K562 (cell line): Measurements from ENCODE around the gene CACNG7. TPM values are rescaled to one million over a fixed set of nuclear protein-coding genes. Genes with fewer than 3 reads are reported as not detected.
A peak's percentile ranks its signal among the peaks of the same experiment; 100 is the strongest.

ENCODE experiments used
- BMI1 ChIP-seq: fragments of 150-350 bp; IDR thresholded peaks from 2 replicates; pipeline ENCODE4 v1.6.1; 2014; ENCODE audit warnings: low read length
- CREB1 ChIP-seq, 2 experiments: sonication (generic) in 1 of 2; formaldehyde crosslinking in 1 of 2; IDR thresholded peaks; 2 replicates each; pipeline versions ENCODE4 v1.6.1 to v1.8.0; 2012 to 2022; ENCODE audit warnings: inconsistent platforms in 1 of 2, mild to moderate bottlenecking in 1 of 2, missing genetic modification reagents in 1 of 2, moderate library complexity in 1 of 2
- GTF2B ChIP-seq: IDR thresholded peaks from 2 replicates; pipeline ENCODE4 v1.6.1; 2011; ENCODE audit not compliant: insufficient read length; ENCODE audit errors: extremely low read depth
- HMBOX1 ChIP-seq: sonication (generic); IDR thresholded peaks from 2 replicates; pipeline ENCODE4 v1.6.1; 2016
- KDM1A ChIP-seq, 2 experiments: fragments of 450-650 bp; IDR thresholded peaks; 2 replicates each; pipeline ENCODE4 v1.6.1; 2016; ENCODE audit warnings: mild to moderate bottlenecking in 2 of 2
- NR2F6 ChIP-seq: fragments of 450-650 bp; formaldehyde crosslinking; IDR thresholded peaks from 2 replicates; pipeline ENCODE4 v1.4.0; 2020; ENCODE audit warnings: mild to moderate bottlenecking
- PBX2 ChIP-seq, 2 experiments: IDR thresholded peaks in 1 of 2; conservative IDR thresholded peaks in 1 of 2; 2 replicates each; pipeline ENCODE4 v1.6.1; 2016; ENCODE audit warnings: low read depth in 2 of 2, mild to moderate bottlenecking in 1 of 2, missing compliant biosample characterization in 1 of 2, missing genetic modification characterization in 1 of 2, moderate library complexity in 1 of 2
- RBFOX2 ChIP-seq: fragments of 200-400 bp; formaldehyde crosslinking; IDR thresholded peaks from 2 replicates; pipeline ENCODE4 v1.6.1; 2017; ENCODE audit warnings: low read depth, mild to moderate bottlenecking, low read length, moderate library complexity
- SMAD3 ChIP-seq: fragments of 450-650 bp; formaldehyde crosslinking; conservative IDR thresholded peaks from 2 replicates; pipeline ENCODE4 v1.4.0; 2020; ENCODE audit warnings: mild to moderate bottlenecking
- SRSF9 ChIP-seq: fragments of 200-400 bp; formaldehyde crosslinking; IDR thresholded peaks from 2 replicates; pipeline ENCODE4 v1.6.1; 2017; ENCODE audit warnings: low read depth, low read length, borderline replicate concordance
- YY1 ChIP-seq, 3 experiments: IDR thresholded peaks; 2 replicates each; pipeline ENCODE4 v1.6.1; 2011; ENCODE audit warnings: low read length in 2 of 3, mild to moderate bottlenecking in 2 of 3, moderate library complexity in 2 of 3, borderline replicate concordance in 1 of 3, control low read depth in 1 of 3, low read depth in 1 of 3; ENCODE audit not compliant: insufficient read depth in 3 of 3, insufficient replicate concordance in 2 of 3, control insufficient read depth in 1 of 3, insufficient read length in 1 of 3; ENCODE audit errors: extremely low read depth in 1 of 3
- ZNF121 ChIP-seq: sonication (generic); formaldehyde crosslinking; conservative IDR thresholded peaks from 2 replicates; pipeline ENCODE4 v1.8.0; 2022; ENCODE audit warnings: missing genetic modification reagents
- ZNF143 ChIP-seq: sonication (generic); formaldehyde crosslinking; IDR thresholded peaks from 2 replicates; pipeline ENCODE4 v1.9.0; 2022; ENCODE audit warnings: mild to moderate bottlenecking, missing genetic modification reagents
- ZNF551 ChIP-seq: fragments of 250-450 bp; sonication (Bioruptor Pico); IDR thresholded peaks from 2 replicates; pipeline ENCODE4 v1.5.0; 2021; ENCODE audit warnings: mild to moderate bottlenecking, moderate library complexity
- polyA plus RNA-seq, 8 experiments: library from polyadenylated mRNA; depleted of rRNA in 4 of 8; stranded (reverse) in 5 of 8; unstranded in 3 of 8; fragments of >200 nt; fragmentation: Nextera tagmentation in 2 of 8; fragmentation: Illumina TruSeq in 1 of 8; extraction: Ambion mirVana in 2 of 8; extraction: Trizol in 1 of 8; gene quantifications; 2 replicates each; pipeline versions ENCODE4 v1.2.1 to v1.2.3, GENCODE V29; 2011 to 2014; ENCODE audit warnings: inconsistent platforms in 1 of 8, missing spikeins in 1 of 8
- total RNA-seq, 7 experiments: library from RNA; depleted of rRNA in 6 of 7; stranded (reverse); fragments of >200 nt in 6 of 7; fragmentation: Illumina TruSeq in 2 of 7; extraction: Trizol in 2 of 7; gene quantifications; 2 replicates each; pipeline versions ENCODE4 v1.2.1 to v1.2.3, GENCODE V29; 2011 to 2021; ENCODE audit warnings: low replicate concordance in 1 of 7
- TF ChIP-seq, protein P1 (sequence below): fragments of 250-450 bp; sonication (Bioruptor Pico); IDR thresholded peaks from 2 replicates; pipeline ENCODE4 v1.8.0; 2022; ENCODE audit warnings: moderate library complexity, mild to moderate bottlenecking, inconsistent platforms
- TF ChIP-seq, protein P2 (sequence below): fragments of 250-450 bp; sonication (Bioruptor Pico); IDR thresholded peaks from 2 replicates; pipeline ENCODE4 v1.5.0; 2021

CACNG7 gene
- total and polyA plus RNA-seq, 9 of the 15 experiments (the other 6 are each of a cell fraction or from before 2014, with no cell fraction given) = not detected

DNA sequence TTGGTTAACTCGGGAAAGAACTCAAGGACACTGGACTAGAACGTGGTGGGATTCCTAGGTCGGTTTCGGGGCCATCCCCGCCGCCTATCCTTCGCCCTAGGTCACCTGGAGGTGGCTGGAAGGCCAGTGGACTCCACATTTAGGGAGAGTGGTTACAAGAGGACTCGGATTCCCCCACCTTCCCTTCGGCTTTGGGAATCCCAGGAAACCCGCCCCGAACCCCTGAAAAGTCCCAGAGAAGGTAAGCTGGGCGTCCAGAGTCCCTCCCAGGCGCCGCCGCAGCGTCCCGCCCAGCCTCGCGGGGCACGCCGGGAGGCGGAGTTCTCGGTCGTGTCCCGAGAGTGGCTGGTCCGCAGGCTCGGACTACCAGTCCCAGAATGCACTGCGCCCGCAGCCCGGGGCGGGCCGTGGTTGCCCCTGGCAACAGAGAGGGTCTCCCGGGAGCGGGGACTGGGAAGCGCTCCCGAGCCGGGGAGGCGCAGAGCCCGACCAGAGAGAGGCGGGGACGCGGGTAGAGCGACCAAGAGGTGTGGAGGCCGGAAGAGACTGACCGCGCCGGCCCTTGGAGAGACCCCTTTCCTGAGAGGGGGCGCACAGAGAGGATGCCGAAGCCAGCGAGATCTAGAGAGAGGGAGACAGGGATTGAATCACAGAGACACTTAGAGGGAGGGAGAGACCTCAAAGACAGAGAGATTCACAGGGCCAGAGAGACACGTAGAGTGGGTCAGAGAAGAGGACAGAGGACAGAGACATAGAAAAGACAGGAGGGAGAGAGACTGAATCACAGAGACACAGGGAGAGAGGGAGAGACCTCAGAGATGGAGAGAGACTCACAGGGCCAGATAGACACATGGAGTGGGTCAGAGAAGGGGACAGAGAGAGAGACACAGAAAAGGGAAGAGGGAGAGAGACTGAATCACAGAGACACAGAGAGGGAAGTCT is 29.7 kb upstream of the CACNG7 start (continued):
- TF ChIP-seq, protein P1, sequence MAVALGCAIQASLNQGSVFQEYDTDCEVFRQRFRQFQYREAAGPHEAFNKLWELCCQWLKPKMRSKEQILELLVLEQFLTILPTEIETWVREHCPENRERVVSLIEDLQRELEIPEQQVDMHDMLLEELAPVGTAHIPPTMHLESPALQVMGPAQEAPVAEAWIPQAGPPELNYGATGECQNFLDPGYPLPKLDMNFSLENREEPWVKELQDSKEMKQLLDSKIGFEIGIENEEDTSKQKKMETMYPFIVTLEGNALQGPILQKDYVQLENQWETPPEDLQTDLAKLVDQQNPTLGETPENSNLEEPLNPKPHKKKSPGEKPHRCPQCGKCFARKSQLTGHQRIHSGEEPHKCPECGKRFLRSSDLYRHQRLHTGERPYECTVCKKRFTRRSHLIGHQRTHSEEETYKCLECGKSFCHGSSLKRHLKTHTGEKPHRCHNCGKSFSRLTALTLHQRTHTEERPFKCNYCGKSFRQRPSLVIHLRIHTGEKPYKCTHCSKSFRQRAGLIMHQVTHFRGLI (CRISPR knock-in tag) = no peak
- no peak for TF ChIP-seq ZNF121
- TF ChIP-seq SMAD3 = no peak
- no peak for TF ChIP-seq PBX2 (CRISPR knock-in tag; IDR thresholded peaks at IDR 0.05; ENCODE audit: low read depth)
- TF ChIP-seq PBX2 (tag; conservative IDR thresholded peaks at IDR 0.05; ENCODE audit: low read depth) = no peak
- peak; percentile 79 for TF ChIP-seq BMI1
- TF ChIP-seq NR2F6 (CRISPR knock-in tag) = no peak
- peak; percentile 51 for TF ChIP-seq RBFOX2
- TF ChIP-seq, protein P2, sequence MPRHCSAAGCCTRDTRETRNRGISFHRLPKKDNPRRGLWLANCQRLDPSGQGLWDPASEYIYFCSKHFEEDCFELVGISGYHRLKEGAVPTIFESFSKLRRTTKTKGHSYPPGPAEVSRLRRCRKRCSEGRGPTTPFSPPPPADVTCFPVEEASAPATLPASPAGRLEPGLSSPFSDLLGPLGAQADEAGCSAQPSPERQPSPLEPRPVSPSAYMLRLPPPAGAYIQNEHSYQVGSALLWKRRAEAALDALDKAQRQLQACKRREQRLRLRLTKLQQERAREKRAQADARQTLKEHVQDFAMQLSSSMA (CRISPR knock-in tag) = no peak
- peak; percentile 96 for TF ChIP-seq ZNF143
- TF ChIP-seq GTF2B = no peak
- no peak for TF ChIP-seq KDM1A (IDR thresholded peaks at IDR 0.05)
- TF ChIP-seq ZNF551 (CRISPR knock-in tag) = no peak
- TF ChIP-seq HMBOX1 = no peak
- TF ChIP-seq YY1 (IDR thresholded peaks at IDR 0.05; ENCODE audit: borderline replicate concordance in 1 of 3, control insufficient read depth in 1 of 3, extremely low read depth in 1 of 3, insufficient read depth in 3 of 3, insufficient read length in 1 of 3, insufficient replicate concordance in 2 of 3, low read depth in 1 of 3, low read length in 2 of 3) = no peak
- TF ChIP-seq SRSF9 = no peak
- peak; percentile 31; the same call in 1 of the 2 replicates for TF ChIP-seq CREB1 (IDR thresholded peaks at IDR 0.05)
- no peak for TF ChIP-seq CREB1 (CRISPR knock-in tag; IDR thresholded peaks at IDR 0.05)
